ENCODE measurements around the gene ATP9B. TPM values are rescaled to one million over a fixed set of nuclear protein-coding genes. Genes with fewer than 3 reads are reported as not detected.

ATP9B gene
- total RNA-seq, 2 donors from 2014 or later, result 15.4 to 17.6 TPM

DNA sequence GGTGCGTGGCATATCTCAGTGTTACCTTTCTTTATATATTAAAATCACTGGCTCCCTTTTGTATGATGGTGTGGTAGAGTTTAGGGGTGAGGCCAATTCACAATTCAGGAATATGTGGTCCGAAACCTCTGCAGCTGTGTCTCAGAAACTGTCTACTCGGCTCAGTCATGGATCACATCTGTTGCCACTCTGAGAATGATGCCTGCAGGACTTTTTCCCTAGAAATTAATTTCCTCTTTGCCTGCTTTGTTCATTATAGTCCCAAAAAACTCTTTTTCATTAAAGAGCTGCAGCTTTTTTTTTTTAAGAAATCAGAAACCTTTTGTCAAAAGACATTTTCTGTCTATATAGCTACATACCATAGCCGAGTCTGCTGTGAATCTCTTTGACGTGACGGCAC lies 221.7 kb downstream of the ATP9B start:
- no peaks in the 10 kb centered on the region for H3K36me3 ChIP-seq
- no peak overlapping the region for H3K4me3 ChIP-seq
- no peaks in the 10 kb centered on the region for H3K27me3 ChIP-seq
- no peak for DNase-seq (ENCODE audit: low spot score)
- H3K9me3 ChIP-seq, result no peaks in the 10 kb centered on the region
- TF ChIP-seq, protein P1, sequence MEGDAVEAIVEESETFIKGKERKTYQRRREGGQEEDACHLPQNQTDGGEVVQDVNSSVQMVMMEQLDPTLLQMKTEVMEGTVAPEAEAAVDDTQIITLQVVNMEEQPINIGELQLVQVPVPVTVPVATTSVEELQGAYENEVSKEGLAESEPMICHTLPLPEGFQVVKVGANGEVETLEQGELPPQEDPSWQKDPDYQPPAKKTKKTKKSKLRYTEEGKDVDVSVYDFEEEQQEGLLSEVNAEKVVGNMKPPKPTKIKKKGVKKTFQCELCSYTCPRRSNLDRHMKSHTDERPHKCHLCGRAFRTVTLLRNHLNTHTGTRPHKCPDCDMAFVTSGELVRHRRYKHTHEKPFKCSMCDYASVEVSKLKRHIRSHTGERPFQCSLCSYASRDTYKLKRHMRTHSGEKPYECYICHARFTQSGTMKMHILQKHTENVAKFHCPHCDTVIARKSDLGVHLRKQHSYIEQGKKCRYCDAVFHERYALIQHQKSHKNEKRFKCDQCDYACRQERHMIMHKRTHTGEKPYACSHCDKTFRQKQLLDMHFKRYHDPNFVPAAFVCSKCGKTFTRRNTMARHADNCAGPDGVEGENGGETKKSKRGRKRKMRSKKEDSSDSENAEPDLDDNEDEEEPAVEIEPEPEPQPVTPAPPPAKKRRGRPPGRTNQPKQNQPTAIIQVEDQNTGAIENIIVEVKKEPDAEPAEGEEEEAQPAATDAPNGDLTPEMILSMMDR (IDR thresholded peaks at IDR 0.05), result no peak
- H3K27ac ChIP-seq, result no peak overlapping the region
- H3K4me1 ChIP-seq, result no peaks in the 10 kb centered on the region

DNA sequence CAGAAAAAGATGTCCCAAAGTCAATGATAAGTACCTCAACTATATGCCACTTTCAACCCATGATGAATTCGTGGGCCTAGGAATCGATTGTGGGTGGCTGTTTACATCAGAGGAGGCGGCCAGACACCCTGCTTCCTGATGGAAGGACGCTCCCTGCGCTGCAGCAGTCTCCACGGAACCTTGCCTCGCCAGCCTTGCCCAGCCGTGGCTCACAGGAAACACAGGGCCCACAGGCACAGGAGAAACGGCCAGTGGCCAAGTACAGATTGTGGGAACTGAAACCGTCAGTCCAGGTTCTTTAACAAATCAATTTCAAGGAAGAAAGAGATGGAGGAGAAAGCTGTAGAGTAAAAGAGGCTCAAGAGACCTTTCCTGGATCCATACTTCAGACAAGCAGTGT lies 225.0 kb downstream of the ATP9B start:
- Histone ChIP-seq H3K4me1 (no peaks in the 10 kb centered on the region), H3K27ac (no peak overlapping the region), H3K36me3 (peaks cover under 1% of the 10 kb centered on the region), H3K4me3 (no peak overlapping the region), H3K9me3 (no peaks in the 10 kb centered on the region), H3K27me3 (no peaks in the 10 kb centered on the region)
- TF ChIP-seq, protein P1 (IDR thresholded peaks at IDR 0.05), result no peak
- DNase-seq (ENCODE audit: low spot score), result no peak

DNA sequence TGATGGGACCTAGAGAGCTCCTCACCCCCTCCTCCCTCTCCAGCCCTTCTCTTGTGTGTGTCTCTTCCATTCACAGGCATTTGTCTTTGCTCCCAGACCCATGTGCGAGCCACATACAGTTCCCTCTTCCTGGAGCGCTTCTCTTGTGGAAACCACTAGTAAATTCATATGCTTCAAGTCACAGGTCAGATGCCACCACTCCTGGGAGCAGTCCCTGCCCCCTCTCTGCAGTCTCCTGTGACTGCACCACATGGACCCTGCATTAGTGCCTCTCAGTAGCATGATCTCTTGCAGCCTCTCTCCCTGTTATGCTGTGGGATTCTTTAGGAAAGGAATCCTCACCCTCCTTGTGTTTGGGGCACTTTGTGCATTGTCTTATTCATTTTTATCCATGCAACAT lies 230.1 kb downstream of the ATP9B start:
- Histone ChIP-seq H3K27ac (no peak overlapping the region), H3K27me3 (no peaks in the 10 kb centered on the region), H3K9me3 (no peaks in the 10 kb centered on the region), H3K4me3 (no peak overlapping the region), H3K4me1 (no peaks in the 10 kb centered on the region), H3K36me3 (peaks cover 16% of the 10 kb centered on the region)
- no peak for DNase-seq (ENCODE audit: low spot score)
- TF ChIP-seq, protein P1 (IDR thresholded peaks at IDR 0.05), result no peak

DNA sequence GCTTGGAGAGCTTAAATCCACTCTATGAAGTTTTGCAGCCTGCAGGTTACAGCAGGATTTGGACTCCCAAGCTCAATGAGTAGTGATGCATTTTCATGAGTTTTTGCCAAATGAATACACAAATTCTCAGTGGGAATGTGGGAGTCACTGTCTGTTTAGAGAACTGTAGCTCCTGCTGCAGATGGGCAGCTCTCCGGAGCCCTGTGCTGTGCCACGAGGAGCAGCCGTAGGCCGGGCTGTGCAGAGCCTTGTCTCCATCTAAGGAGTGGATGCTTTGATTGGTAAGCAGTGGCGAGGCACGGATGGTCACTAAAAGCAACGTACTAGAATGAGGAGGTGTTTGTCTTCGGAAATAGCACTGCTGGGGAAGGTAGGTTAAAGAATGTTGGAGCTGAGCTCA lies 230.5 kb downstream of the ATP9B start:
- H3K27ac ChIP-seq, result no peak overlapping the region

DNA sequence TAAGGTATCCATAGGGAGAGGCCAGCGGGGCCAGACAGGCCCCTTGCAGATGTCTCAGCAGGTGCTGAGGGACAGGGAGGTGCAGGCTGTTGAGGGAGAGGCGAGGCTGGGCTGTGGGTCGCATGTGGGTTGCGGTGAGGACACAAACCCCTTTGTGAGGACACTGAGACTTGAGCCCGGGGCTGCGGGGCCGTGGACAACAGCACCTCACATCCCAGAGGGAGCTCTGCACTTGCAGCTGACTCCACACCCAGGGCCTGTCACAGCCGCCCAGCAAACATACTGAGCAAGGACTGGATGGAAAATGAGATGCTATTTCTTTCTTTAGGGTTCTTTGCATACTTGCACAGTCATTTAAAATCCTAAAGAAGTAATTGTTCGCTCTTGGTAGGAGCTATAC lies 231.2 kb downstream of the ATP9B start:
- no peak for DNase-seq (ENCODE audit: low spot score)
- Histone ChIP-seq H3K36me3 (peaks cover 26% of the 10 kb centered on the region), H3K27me3 (no peaks in the 10 kb centered on the region), H3K4me1 (no peaks in the 10 kb centered on the region), H3K4me3 (no peak overlapping the region), H3K9me3 (no peaks in the 10 kb centered on the region), H3K27ac (no peak overlapping the region)
- TF ChIP-seq, protein P1 (IDR thresholded peaks at IDR 0.05), result no peak

More for the DNA sequence above, 230.5 kb downstream of the ATP9B start:
- TF ChIP-seq, protein P1 (IDR thresholded peaks at IDR 0.05), result no peak
- DNase-seq (ENCODE audit: low spot score), result no peak
- peaks cover 21% of the 10 kb centered on the region for H3K36me3 ChIP-seq
- H3K4me1 ChIP-seq, result no peaks in the 10 kb centered on the region
- no peaks in the 10 kb centered on the region for H3K9me3 ChIP-seq
- no peaks in the 10 kb centered on the region for H3K27me3 ChIP-seq
- no peak overlapping the region for H3K4me3 ChIP-seq

DNA sequence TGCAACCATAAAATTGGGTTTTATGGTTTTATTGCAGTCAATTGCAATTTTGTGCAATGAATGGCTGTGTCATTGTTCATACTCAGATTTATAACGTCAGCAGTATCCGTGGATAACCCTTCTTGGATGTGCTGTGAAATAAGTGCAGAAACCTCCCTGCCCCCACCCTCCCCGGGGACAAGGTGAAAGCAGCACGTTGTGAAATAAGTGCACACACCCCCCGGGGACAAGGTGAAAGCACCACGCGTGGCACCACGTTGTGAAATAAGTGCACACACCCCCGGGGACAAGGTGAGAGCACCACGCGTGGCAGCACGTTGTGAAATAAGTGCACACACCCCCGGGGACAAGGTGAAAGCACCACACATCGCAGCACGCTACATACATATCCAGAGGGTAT lies 232.9 kb downstream of the ATP9B start:
- no peak for DNase-seq (ENCODE audit: low spot score)
- H3K4me1 ChIP-seq, result no peaks in the 10 kb centered on the region
- no peaks in the 10 kb centered on the region for H3K27me3 ChIP-seq
- peaks cover 34% of the 10 kb centered on the region for H3K36me3 ChIP-seq
- no peak overlapping the region for H3K27ac ChIP-seq
- no peak overlapping the region for H3K4me3 ChIP-seq
- TF ChIP-seq, protein P1 (IDR thresholded peaks at IDR 0.05), result no peak
- no peaks in the 10 kb centered on the region for H3K9me3 ChIP-seq

Measured in right atrium auricular region (tissue), 2 donors.